Thyroid gland (tissue), 4 donors: ENCODE measurements around the gene DAPK1. TPM values are rescaled to one million over a fixed set of nuclear protein-coding genes. Genes with fewer than 3 reads are reported as not detected.
A peak's percentile ranks its signal among the peaks of the same experiment; 100 is the strongest.

ENCODE experiments used
- DNase-seq, 2 donors: peaks; one replicate each; pipeline ENCODE4 v3.0.0-alpha.2; 2019
- H3K27ac ChIP-seq, 3 donors: fragments of 200-600 bp; sonication (generic); 1 replicate in 2 of 3; 2 replicates in 1 of 3; pipeline ENCODE4 v1.5.1; 2016 to 2019; ENCODE audit warnings: mild to moderate bottlenecking in 1 of 3, moderate library complexity in 1 of 3
- H3K27me3 ChIP-seq: fragments of 200-600 bp; sonication (generic); one replicate; pipeline ENCODE4 v1.5.1; 2019
- H3K36me3 ChIP-seq, 2 donors: fragments of 200-600 bp; sonication (generic); one replicate each; pipeline ENCODE4 v1.5.1; 2016 to 2019
- H3K4me1 ChIP-seq, 2 donors: fragments of 200-600 bp; sonication (generic); one replicate each; pipeline ENCODE4 v1.5.1; 2017 to 2019
- H3K4me3 ChIP-seq, 3 donors: fragments of 200-600 bp; sonication (generic); replicated peaks in 1 of 3; 1 replicate in 2 of 3; 2 replicates in 1 of 3; pipeline ENCODE4 v1.5.1; 2016; ENCODE audit warnings: mild to moderate bottlenecking in 1 of 3
- H3K9me3 ChIP-seq: fragments of 200-600 bp; sonication (generic); one replicate; pipeline ENCODE4 v1.5.1; 2017
- POLR2A ChIP-seq, 2 donors: fragments of 450-650 bp; IDR thresholded peaks; one replicate each; pipeline ENCODE4 v1.6.1; 2017; ENCODE audit warnings: antibody characterized with exemption in 2 of 2, mild to moderate bottlenecking in 2 of 2, moderate library complexity in 1 of 2
- WGBS, 2 donors: methylation state at CpG; one replicate each; pipeline ENCODE4 v1.1.5; 2017; 5-methylcytosine and 5-hydroxymethylcytosine counted together
- intact Hi-C: fragments of 100-400 bp; cut with DNase I; formaldehyde crosslinking; loops from one replicate; pipeline ENCODE4 v1.15.1; 2023
- total RNA-seq, 4 donors: library from RNA; depleted of rRNA; stranded (reverse); fragments of >200 nt; gene quantifications; one replicate each; pipeline ENCODE4 v1.2.3, GENCODE V29; 2016
- TF ChIP-seq, protein P1 (sequence below), 6 experiments: fragments of 200-600 bp in 3 of 6; fragments of 450-650 bp in 3 of 6; sonication (generic) in 3 of 6; IDR thresholded peaks; one replicate each; pipeline ENCODE4 v1.5.1; 2016 to 2019; ENCODE audit warnings: antibody characterized with exemption in 6 of 6, mild to moderate bottlenecking in 2 of 6, inconsistent platforms in 1 of 6, moderate library complexity in 1 of 6

Gene DAPK1
- total RNA-seq, 4 donors from 2014 or later, result 32.0 to 76.2 (median 38.2) TPM

DNA sequence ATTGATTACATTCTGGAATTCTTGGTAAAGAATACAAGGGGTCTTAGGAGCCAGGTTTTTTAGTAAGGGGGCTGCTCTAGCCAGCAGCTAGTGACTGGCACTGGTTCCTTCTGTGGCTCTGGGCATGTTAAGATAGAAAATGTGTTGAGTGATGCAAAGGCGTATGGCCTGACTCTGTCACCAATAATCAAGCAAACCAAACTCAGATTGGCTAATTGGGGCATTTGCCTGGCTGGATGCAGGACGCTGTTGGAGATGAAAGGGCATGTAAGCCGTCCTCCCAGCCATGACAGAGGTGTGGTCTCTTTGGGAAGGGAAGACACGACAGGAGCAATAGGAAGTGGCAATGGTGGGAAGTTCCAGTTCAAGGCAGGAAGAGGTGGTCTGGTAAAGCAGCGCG lies 140.6 kb downstream of the DAPK1 start:
- Histone ChIP-seq H3K9me3 (no peaks in the 10 kb centered on the region), H3K27me3 (no peaks in the 10 kb centered on the region), H3K36me3 (no peaks in the 10 kb centered on the region), H3K4me1 (peaks cover 20 to 33% of the 10 kb centered on the region in 2 donors), H3K27ac (no peak overlapping the region), H3K4me3 (no peak overlapping the region)
- intact Hi-C loops, result no loop called here
- no peak for DNase-seq
- 91 to 94% methylated on average over 6 of the region's 6 CpGs for whole genome bisulfite sequencing, 2 donors
- TF ChIP-seq POLR2A (IDR thresholded peaks at IDR 0.05), result no peak
- TF ChIP-seq, protein P1, sequence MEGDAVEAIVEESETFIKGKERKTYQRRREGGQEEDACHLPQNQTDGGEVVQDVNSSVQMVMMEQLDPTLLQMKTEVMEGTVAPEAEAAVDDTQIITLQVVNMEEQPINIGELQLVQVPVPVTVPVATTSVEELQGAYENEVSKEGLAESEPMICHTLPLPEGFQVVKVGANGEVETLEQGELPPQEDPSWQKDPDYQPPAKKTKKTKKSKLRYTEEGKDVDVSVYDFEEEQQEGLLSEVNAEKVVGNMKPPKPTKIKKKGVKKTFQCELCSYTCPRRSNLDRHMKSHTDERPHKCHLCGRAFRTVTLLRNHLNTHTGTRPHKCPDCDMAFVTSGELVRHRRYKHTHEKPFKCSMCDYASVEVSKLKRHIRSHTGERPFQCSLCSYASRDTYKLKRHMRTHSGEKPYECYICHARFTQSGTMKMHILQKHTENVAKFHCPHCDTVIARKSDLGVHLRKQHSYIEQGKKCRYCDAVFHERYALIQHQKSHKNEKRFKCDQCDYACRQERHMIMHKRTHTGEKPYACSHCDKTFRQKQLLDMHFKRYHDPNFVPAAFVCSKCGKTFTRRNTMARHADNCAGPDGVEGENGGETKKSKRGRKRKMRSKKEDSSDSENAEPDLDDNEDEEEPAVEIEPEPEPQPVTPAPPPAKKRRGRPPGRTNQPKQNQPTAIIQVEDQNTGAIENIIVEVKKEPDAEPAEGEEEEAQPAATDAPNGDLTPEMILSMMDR (IDR thresholded peaks at IDR 0.05), result no peak

DNA sequence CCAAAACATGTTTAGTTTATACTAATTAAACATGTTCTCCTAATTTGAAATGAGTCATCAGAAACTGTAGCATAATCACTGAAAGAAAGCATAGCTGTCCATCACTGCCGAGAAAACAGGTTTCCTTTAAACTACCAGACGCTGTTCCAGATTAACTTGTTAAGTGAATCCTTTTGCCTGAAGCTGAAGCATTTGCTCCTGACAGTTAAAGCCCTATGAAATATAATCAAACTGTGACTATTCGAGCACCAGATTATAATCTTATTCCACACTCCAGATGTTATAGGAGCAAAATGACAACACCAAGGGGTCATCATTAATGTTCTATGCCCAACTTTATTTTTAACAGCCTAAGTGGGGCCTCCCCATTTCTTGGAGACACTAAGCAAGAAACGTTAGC lies 142.3 kb downstream of the DAPK1 start:
- 44 to 45% methylated on average over 4 of the region's 4 CpGs for WGBS, 2 donors
- H3K27me3 ChIP-seq, result no peaks in the 10 kb centered on the region
- intact Hi-C loops, result no loop called here
- H3K27ac ChIP-seq, result peak overlapping the region; percentile 45 to 58 (median 57)
- TF ChIP-seq, protein P1 (IDR thresholded peaks at IDR 0.05), result no peak
- TF ChIP-seq POLR2A (IDR thresholded peaks at IDR 0.05), result no peak
- H3K4me1 ChIP-seq, result peaks cover 35 to 47% of the 10 kb centered on the region in 2 donors
- no peaks in the 10 kb centered on the region for H3K36me3 ChIP-seq
- H3K9me3 ChIP-seq, result no peaks in the 10 kb centered on the region
- DNase-seq, result no peak
- no peak overlapping the region for H3K4me3 ChIP-seq

DNA sequence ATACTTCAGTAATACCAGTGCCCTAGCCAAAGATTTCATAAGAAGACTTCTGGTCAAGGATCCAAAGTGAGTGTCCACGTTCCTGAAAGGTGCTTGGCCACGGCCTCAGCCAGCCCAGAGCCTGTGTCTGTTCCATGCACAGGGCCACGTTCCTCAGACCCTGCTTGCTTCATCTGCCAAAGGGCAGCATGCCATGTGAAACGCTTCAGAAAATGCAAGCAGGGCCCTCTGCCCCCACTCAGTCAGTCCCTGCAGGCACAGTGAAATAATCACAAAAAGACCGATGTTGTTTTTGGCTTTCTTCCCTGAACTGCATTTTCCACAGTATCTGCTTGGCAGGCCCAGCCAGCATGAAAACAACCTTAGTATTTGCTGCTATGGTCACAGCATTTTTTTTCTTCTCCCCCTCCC lies 142.7 kb downstream of the DAPK1 start:
- WGBS, 2 donors, result 9 to 11% methylated on average over 5 of the region's 5 CpGs
- Histone ChIP-seq H3K4me3 (no peak overlapping the region), H3K9me3 (no peaks in the 10 kb centered on the region), H3K4me1 (peaks cover 35 to 48% of the 10 kb centered on the region in 2 donors), H3K27me3 (no peaks in the 10 kb centered on the region), H3K36me3 (no peaks in the 10 kb centered on the region), H3K27ac (peak overlapping the region; percentile 45 to 81 (median 69))
- peak; percentile 97 to 98 for DNase-seq
- TF ChIP-seq POLR2A (IDR thresholded peaks at IDR 0.05), result no peak
- TF ChIP-seq, protein P1 (IDR thresholded peaks at IDR 0.05), result no peak
- intact Hi-C loops, result no loop called here

DNA sequence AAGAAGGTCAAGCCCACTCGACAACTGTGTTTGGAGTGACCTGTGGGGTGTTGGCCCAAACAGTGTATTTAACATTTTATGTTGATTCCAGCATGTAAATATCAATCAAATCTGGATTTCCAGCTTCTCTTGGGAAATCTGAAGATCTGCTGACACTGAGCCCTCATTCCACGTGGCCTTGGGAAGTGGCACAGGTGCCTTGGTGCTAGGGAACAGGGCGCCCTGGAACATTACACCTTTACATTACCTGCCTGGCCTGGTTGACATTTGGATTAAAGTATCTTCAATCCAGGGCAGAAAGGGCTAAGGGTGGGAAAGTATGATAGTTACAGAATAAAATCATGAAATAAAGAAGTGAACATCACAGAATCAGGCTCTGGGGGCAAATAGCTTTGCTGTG lies 143.4 kb downstream of the DAPK1 start:
- Histone ChIP-seq H3K27ac (peak overlapping the region; percentile 65 to 81 (median 69)), H3K4me1 (peaks cover 35 to 48% of the 10 kb centered on the region in 2 donors), H3K9me3 (no peaks in the 10 kb centered on the region), H3K36me3 (no peaks in the 10 kb centered on the region), H3K4me3 (no peak overlapping the region), H3K27me3 (no peaks in the 10 kb centered on the region)
- 56 to 73% methylated on average over 3 of the region's 3 CpGs for WGBS, 2 donors
- TF ChIP-seq, protein P1 (IDR thresholded peaks at IDR 0.05), result no peak
- TF ChIP-seq POLR2A (IDR thresholded peaks at IDR 0.05), result no peak
- intact Hi-C loops, result no loop called here
- DNase-seq, result no peak

DNA sequence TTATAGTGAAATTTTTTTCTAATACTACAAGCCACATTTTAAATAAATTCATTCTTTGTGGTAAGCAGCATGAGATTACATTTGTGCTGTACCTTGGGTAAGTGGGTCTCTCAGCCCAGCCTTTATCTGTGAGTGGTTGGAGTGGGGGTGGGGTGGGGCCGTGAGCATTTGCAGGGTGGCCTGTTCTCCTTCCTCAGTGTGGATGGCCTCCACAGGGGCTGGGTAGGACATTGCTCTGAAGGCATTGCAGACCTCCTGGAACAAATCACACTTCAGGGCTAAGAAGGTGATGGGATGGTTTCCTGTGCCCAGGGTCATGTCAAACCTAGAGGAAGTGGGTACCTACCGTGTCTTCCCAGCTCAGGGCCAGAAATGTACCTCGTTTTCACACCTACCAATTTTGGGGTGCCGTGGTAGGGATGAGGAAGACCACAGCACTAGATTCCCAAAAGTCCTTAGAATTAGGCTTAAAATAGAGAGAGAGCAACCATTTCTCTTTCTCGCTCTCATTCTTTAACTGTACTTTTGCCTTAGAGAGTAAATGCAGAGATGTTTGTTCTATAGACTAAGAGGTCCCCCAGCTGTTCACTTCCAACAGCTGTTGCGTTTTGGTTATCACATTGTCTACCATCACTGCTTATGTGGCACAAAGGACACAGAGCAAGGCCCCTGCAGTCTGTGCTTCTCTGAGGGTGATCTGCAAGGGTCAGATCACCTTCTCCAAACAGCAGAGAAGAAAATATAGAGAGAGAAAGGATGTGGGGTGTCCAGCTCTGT lies 144.9 kb downstream of the DAPK1 start:
- peaks cover 35 to 48% of the 10 kb centered on the region in 2 donors for H3K4me1 ChIP-seq
- H3K36me3 ChIP-seq, result peaks cover 0 to 6% of the 10 kb centered on the region in 2 donors
- no peak for DNase-seq
- no peak for TF ChIP-seq POLR2A (IDR thresholded peaks at IDR 0.05)
- TF ChIP-seq, protein P1 (IDR thresholded peaks at IDR 0.05), result no peak
- H3K27ac ChIP-seq, result peak overlapping the region; percentile 21 to 81 (median 69)
- no peaks in the 10 kb centered on the region for H3K27me3 ChIP-seq
- H3K4me3 ChIP-seq, result no peak overlapping the region
- no peaks in the 10 kb centered on the region for H3K9me3 ChIP-seq
- WGBS, 2 donors, result 83 to 88% methylated on average over 6 of the region's 6 CpGs
- intact Hi-C loops, result no loop called here
